Activated CD4-positive, alpha-beta T cell treated with anti-CD3 and anti-CD28 coated beads, Interleukin-2, amount 50 U/mL, for 48 hours (primary cell): ENCODE data around the gene DDX41.
"Not testable (repeated sequence)": the region's sequence is repeated elsewhere in the genome, so short reads cannot be mapped to it uniquely, and the experiment has no call there.

Experiments
- DNase-seq, 2 experiments: peaks; one replicate each; pipeline ENCODE4 v3.0.0-alpha.2; 2020

Gene DDX41

GRCh38 chr5:177537389-177538361 is 20.9 kb upstream of the DDX41 start:
- DNase-seq = no peak

- no peak for DNase-seq
Observed at GRCh38 chr5:177536386-177536785, 19.6 kb upstream of the DDX41 start.

GRCh38 chr5:177535125-177535524 is 18.4 kb upstream of the DDX41 start:
- DNase-seq = no peak

DNA sequence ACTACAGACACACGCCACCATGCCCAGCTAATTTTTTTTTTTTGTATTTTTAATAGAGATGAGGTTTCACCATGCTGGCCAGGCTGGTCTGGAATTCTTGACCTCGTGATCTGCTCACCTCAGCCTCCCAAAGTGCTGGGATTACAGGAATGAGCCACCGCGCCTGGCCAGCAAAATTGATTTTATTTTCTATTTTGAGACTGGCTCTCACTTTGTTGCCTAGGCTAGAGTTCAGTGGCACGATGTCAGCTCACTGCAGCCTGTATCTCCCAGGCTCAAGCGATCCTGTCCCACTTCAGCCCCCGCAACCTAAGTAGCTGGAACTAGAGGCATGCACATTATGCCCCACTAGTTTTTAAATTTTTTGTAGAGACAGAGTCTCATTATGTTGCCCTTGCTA is 17.7 kb upstream of the DDX41 start:
- not testable (repeated sequence) for DNase-seq

GRCh38 chr5:177531209-177531940 is 14.6 kb upstream of the DDX41 start:
- DNase-seq = no peak

DNA sequence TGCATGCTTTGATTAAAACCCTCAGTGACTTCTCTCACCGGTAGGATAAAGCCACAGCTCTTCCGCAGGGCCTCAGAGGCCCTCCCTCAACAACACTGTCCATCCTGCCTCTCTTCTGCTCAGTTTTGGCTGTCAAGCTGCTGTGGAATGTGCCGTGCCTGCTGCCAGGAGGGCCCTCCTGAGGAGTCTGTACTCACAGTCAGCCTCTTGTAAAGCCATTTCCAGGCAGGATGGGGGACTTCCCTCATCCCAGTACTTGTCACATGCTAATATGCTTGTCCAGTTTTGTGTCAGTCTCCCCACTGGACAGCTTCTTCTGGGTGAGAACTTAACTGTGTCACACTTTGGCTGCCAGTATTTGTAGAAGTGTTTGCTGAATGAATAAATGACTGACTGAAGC is 13.9 kb upstream of the DDX41 start:
- no peak for DNase-seq

DNA sequence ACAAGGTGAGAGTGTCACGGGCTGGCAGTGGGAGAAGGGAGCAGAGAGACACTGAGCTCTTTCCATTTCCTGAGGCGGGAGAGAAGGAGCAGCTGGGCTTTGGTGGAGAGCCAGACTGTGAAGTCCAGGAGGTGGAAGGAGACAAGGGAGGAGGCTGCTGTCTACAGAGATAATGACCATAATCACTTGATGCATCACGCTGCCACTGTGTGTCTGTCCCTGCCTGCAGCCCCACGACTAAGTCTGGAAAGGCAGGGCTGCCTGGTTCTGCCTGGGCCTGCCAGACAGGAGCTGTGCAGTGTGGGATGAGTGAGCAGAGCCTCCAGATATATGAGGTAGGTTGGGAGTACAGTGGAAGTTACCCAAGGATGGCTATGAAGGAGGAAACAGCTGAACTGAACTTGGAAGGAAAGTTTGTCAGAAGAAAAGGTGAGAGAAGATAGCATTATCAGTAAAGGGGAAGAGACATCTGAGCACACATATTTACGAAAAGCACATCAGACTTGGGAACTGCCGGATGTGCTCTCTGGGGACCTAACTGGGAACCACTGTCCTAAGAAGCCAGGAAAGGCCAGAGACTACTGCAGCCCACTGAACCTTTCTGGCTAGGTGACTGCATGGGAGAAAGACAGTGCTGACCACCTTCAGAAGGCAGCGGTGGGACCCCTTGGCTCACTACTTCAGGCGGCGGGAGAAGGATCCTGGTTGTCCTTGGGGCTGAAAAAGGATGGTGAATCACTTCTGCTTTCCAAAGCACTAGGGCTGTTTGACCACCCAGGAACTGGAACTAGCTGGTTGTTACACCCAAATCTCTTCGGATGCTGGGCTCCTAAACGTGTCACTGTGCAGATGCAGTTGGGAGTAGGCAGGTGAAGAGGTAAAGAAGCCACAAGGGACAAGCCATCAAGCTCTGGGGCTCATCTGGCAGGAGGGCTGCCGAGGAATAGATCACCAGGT is 12.8 kb upstream of the DDX41 start:
- no peak for DNase-seq

GRCh38 chr5:177528631-177529030 is 11.9 kb upstream of the DDX41 start:
- DNase-seq = no peak

DNA sequence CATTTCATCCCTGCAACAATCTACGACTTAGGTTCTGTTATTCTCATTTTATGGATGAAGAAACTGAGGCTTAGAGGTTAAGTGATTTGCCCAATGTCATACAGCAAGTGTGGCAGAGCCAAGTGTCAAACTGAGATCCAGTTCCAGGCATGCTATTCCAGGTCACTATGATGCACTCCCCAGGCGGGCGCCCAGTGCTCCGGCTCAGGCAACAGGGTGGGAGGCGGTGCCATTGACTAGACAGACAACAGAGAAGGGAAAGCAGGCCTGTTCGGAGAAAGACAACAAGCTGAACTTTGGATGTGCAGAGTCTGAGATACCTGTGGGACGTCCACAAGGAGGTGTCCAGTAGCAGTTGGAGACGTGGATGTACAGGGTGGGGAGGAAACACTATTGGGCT is 10.8 kb upstream of the DDX41 start:
- no peak for DNase-seq

DNA sequence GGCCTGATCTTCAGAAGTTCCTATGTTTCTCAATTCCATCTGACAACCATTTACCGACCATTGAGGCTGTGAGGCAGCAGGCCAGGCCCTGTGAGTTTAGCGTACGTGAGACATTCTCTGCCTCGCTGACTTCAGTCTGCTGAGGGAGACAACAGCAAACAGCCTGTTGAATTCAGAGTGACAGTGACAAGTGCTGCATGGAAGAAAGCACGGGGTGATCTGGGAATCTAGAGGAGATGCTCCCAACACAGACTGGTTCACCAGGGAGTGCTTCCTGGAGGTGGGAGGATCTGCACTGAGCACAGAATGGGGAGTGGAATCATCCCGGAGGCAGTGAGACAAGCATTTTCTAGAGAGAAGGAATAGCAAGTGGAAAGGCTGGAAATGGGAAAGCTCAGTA is 10.0 kb upstream of the DDX41 start:
- DNase-seq = no peak

DNA sequence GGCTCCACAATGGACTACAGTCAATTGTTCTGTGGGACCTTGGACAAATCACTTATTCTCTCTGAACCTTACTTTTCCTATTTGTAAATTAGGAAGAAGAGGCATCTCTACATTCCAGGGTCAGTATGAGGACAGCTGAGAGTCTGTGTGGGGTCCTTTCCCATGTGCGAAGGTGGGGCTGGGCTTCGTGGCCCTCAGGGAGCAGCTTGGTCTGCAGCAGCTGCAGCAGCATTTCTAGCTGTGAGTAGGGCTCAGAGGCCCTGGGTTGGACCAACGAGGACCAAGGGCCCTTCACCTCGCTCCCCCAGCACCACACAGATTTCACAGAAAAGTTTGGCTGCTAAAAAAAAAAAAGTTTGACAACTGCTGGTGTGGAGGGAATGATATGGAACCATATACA is 9.4 kb upstream of the DDX41 start:
- DNase-seq = no peak

DNA sequence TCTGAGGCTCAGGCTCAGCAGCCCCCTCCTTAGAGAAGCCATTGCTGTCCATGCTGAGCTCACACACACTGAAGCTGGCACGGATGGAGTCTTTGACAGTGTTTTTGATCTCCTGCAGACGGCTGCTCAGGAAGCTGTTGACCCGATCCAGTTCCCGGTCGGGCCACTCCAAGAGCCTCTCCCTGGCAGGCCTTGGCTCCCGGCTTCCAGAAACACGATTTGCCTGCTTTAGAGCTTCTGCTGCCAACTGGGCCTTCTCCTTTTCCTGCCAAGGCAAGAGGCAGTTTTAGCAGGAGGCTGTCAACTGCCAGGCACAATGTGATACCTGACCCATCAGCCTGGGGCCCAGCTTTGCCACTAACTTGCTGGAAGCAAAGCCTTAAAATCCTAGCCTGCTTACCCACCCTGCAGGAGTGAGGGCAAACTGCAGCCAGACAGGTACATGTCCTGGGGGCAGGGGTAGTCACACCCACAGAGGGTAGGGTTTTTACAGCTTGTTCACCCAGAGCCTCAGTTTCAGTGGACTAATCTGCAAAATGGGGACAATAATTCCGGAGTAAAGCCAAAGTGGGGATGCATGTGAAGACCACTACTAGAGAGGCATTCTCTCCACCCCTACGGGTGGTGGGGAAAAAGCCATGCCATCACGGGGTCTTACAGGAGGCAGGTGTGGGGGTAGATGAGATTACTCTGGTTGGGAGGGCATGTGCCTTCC is 8.3 kb upstream of the DDX41 start:
- no peak for DNase-seq

DNA sequence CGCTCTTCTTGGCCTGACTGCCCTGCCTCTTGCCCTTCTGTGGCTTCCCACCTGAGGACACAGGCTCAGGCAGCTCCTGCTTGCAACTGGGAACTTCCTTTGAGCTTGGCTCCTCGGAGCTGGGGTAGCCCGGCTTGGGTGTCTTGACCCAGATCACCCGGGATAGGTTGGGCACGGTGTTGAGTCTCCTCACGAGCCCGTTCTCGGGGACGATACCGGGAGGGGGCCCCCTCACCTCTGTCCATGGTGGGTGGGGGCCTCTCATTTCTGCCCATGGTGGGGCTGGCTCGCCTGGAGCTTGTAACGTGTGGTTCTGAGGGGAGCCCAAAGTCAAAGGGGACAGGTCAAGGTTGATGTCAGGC is 7.8 kb upstream of the DDX41 start:
- DNase-seq = no peak

- no peak for DNase-seq
Observed at GRCh38 chr5:177523711-177524538, 7.2 kb upstream of the DDX41 start.

DNA sequence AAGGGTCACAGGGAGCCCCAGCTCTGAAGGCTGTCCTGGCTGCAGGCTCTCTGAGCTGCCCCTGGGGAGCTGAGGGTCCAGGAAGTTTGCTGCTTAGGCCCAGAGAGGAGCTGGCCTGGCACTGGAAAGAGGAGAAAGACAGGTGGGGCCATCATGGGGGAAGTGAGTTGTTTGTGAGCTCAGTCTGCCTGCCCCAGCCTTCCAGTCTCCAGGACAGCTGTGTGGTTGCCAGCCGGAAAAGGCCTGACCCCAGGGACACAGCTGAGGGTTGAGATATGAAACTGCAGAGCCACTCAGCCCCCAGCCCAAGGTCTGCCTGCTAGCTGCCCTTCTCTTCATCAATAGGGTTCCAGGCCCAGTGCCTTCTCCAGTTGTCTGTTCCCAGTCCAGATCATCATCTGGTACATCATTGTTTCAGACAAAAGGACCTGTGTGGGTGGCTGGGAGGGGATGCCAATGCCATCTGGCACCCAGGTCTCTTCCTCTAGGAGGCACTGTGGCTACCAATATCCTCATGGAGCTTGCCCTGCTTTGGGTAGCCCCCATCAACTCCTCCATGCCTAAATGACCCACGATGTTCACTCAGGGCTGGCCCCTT is 4.3 kb upstream of the DDX41 start:
- DNase-seq = no peak

- DNase-seq = no peak
Observed at GRCh38 chr5:177520271-177520670, 3.5 kb upstream of the DDX41 start.

DNA sequence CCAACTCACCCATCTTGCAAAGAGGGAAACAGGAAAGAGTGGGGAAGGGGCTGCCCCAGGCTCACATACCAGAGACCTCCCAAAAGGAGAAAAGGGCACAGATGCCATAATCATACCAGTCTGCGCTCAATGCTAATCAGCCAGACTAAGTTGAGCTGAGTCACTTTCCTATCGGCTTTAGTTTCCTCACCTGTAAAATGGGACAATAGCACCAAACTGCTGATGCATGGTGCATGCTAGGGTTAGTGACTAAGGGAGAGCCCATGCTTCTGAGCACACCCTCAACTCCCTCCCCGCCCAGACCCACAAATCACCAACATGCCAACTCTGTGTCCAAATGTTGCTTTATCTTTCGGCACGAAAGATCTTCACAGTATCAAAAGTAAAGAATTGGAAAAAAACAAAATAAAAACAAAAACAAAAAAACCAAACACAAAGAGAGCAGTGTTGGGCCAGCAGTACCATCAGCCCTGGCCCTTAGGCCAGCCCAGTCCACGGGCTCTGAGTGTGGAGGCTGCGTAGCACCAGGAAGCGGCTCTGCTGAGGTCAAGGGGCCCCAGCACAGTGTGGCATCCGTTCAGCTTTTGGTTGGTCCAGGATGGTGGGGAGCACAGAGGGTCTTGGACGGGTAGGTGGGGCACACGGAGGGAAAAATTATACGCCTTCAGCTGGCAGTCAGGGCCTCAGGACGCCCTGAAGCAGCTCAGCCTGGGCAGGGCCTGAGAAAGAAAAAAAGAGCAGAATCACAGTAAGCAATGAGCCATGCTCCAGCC is 2.9 kb upstream of the DDX41 start:
- no peak for DNase-seq

DNA sequence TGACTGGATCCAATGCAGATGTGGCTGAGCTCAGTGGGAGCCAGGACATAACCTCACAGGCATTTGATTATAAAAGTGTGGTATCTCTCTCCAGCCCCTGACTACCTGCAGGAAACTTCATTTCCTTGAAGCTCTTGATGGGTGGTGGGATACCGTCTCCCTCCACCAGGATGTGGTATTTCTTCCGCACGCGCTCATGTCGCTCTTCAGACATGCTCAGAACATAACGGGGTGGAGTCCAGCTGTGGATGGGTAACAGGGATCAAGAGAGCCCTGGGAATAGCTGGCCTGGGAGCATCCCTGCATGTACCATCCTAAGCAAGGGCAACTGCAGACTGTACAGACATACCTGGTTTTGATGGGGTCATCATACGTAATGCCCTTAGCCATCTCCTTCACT is 1.2 kb downstream of the DDX41 start:
- DNase-seq = no peak

- no peak for DNase-seq
Observed at GRCh38 chr5:177514541-177514940, 2.2 kb downstream of the DDX41 start.

GRCh38 chr5:177513500-177513899 is 3.3 kb downstream of the DDX41 start:
- no peak for DNase-seq
